ENCODE measurements around the gene SMARCA1.

The SMARCA1 gene

DNA sequence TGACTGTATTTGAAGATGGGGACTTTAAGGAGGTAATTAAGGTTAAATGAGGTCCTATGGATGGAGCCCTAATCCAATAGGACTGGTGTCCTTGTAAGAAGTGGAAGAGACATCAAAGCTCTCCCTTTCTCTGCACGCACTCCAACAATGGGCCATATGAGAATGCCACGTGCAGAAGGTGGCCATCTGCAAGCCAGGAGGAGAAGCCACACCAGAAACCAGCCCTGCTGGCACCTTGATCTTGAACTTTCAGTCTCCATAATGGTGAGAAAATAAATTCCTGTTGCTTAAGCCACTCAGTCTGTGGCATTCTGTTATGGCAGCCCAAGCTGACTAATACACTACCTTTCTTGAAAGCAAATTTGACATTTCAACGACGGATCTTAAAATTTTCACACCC, 73.2 kb downstream of the SMARCA1 start:
- no peak for DNase-seq

DNA sequence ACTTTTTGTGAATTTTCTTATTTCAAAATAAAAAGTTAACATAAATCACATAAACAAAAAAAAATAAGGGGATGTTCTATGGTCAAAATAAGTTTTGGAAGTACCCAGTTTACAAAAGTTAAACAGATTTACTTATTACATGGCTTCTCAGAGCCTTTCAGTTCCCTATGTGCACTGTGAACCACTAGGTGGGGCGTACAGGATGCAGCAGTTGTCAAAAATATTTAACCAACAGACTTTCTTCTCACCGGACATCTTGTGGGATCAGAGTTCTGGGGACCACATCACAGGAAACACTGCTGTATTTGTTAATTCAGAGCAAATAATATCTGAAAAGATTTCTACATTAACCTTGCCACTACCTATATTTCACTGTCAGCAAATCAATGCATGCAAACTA, 74.1 kb downstream of the SMARCA1 start:
- no peak for DNase-seq

DNA sequence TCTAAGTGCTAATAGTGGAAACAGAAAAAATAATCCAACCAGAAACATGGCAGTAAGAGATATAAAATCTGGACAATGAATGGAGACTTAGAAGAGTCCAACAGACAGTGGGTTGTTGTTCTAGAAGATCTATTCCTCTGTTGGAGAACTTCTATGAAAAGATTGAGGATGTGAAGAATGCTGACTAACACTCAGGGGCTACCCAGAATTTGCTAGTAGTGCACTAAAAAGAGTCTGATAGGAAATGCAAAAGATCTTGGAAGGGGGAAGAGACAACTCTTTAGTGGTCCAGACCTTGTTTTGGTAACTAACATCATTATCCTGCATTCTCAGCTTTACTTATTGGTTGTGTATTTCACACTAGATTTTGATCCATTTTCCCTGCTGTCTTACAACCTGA, 77.9 kb downstream of the SMARCA1 start:
- DNase-seq, result no peak

DNA sequence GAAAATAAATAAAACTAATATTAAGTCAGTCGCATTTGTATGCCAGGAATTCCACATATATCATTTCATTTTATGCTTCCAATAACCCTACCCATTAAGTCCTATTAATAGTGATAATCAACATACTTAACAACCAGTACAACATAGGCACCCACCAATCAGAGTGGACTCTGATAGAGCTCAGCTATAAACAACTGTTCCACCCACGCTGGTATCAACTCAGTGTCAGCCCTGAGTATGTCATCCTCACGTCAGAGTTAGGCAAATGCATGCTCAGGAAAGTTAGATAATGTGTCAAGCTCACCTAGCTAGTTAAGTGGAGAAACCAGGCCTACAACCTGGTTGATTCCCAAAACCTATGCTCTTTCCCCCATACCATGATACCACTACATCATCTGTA, 89.3 kb downstream of the SMARCA1 start:
- no peak for DNase-seq

GRCh38 chrX:129433461-129433860, 89.8 kb downstream of the SMARCA1 start:
- no peak for DNase-seq

GRCh38 chrX:129427267-129427666, 96.0 kb downstream of the SMARCA1 start:
- DNase-seq, result no peak

DNA sequence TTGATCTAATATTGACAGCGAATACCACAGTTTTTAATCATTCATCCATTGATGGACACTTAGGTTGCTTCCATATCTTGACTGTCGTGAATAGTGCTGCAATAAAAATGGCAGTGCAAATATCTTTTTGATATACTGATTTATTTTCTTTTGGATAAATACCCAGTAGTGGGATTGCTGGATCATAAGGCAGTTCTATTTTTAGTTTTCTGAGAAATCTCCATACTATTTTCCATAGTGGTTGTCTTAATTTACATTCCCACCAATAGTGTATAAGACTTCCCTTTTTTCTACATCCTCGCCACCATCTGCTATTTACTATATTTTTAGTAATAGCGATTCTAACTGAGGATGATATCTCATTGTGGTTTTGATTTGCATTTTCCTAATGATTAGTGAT, 100.1 kb downstream of the SMARCA1 start:
- no peak for DNase-seq

GRCh38 chrX:129404670-129405008, 118.7 kb downstream of the SMARCA1 start:
- DNase-seq, result no peak

DNA sequence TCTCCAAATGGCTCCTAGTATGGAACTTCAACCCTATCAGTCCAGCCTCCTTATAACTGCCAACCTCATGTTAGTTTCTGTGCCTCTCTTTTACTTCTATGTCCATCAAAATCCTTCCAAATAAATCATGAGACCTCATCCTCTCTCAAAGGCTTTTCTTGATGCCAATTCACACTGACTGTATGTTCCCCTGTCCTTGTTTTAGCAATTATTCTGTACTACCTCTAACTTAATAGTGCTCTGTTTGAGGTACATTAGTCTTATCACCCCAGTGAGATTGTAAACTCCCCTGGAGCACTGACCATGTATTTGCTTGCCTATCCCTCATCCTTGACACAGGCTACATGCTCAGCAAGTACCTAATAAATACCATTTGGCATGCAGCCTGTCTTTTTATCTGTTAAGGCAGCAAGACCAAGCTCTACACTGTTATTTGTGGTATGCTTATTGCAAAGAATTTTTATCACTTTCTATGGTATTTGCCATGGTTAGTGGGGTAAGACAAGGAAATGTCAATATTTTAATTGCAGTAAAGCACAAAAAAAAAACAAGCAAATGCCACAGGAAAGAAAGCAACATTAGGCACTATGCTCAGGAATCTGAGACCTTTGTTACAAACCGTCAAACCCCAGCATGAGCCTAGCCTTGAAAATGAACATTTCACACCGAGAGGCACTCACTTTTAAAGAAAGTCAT, 119.2 kb downstream of the SMARCA1 start:
- DNase-seq, result no peak

Measured in CD4-positive, alpha-beta T cell treated with Interleukin-12 subunit alpha and Interleukin-12 subunit beta, for 1 hour (primary cell).